Measurements from ENCODE around the gene EGFR. TPM values are rescaled to one million over a fixed set of nuclear protein-coding genes. Genes with fewer than 3 reads are reported as not detected.

The EGFR gene
- total RNA-seq, 1 donor from 2014 or later = 6.1 TPM

- H3K9me3 ChIP-seq (replicated peaks) = no peaks in the 10 kb centered on the region
- H3K36me3 ChIP-seq = no peaks in the 10 kb centered on the region
- no peak for DNase-seq
- no peaks in the 10 kb centered on the region for H3K4me1 ChIP-seq
- no peak overlapping the region for H3K27ac ChIP-seq (replicated peaks)
- intact Hi-C loops (cut with micrococcal nuclease) = no loop called here
- no peak for TF ChIP-seq CTCF (IDR thresholded peaks at IDR 0.05; ENCODE audit: borderline replicate concordance)
- peaks cover 13% of the 10 kb centered on the region for H3K27me3 ChIP-seq (ENCODE audit: low read depth)
- no peak overlapping the region for H3K4me3 ChIP-seq
These were observed 29.2 kb upstream of the EGFR start for GRCh38 chr7:54989453-54990225.

GRCh38 chr7:54991341-54991740 is 27.5 kb upstream of the EGFR start:
- Histone ChIP-seq H3K4me3 (no peak overlapping the region), H3K36me3 (no peaks in the 10 kb centered on the region), H3K27me3 (ENCODE audit: low read depth) (no peaks in the 10 kb centered on the region), H3K9me3 (replicated peaks) (no peaks in the 10 kb centered on the region), H3K27ac (replicated peaks) (no peak overlapping the region), H3K4me1 (no peaks in the 10 kb centered on the region)
- no peak for TF ChIP-seq CTCF (IDR thresholded peaks at IDR 0.05; ENCODE audit: borderline replicate concordance)
- DNase-seq = no peak
- intact Hi-C loops (cut with micrococcal nuclease) = no loop called here

- intact Hi-C loops (cut with micrococcal nuclease) = no loop called here
- no peak for TF ChIP-seq CTCF (IDR thresholded peaks at IDR 0.05; ENCODE audit: borderline replicate concordance)
- DNase-seq = no peak
These were observed 25.8 kb upstream of the EGFR start for GRCh38 chr7:54992871-54993475.

DNA sequence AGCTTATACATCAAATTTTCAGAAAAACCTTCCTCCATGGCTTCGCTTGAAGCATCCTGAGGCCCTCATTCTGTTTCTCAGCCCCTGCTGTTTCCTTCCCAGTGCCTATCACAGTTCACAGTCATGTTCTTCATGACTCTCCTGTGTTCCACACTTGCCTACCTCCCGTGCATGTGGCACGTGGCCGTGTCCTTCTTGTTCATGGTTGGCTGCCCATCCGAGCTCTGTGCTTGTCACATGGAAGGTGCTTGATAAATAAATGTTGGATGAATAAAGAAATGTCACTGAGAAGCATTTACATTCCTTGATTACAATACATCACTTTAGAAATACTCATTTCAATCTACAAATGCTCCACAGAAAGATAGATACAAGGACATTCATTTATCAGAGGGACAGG is 23.7 kb upstream of the EGFR start:
- intact Hi-C loops (cut with micrococcal nuclease) = no loop called here
- Histone ChIP-seq H3K4me1 (no peaks in the 10 kb centered on the region), H3K36me3 (no peaks in the 10 kb centered on the region), H3K27me3 (ENCODE audit: low read depth) (no peaks in the 10 kb centered on the region), H3K4me3 (no peak overlapping the region), H3K27ac (replicated peaks) (no peak overlapping the region), H3K9me3 (replicated peaks) (no peaks in the 10 kb centered on the region)
- no peak for DNase-seq
- no peak for TF ChIP-seq CTCF (IDR thresholded peaks at IDR 0.05; ENCODE audit: borderline replicate concordance)

More at GRCh38 chr7:54992871-54993475, 25.8 kb upstream of the EGFR start:
- Histone ChIP-seq H3K4me1 (no peaks in the 10 kb centered on the region), H3K36me3 (no peaks in the 10 kb centered on the region), H3K27me3 (ENCODE audit: low read depth) (no peaks in the 10 kb centered on the region), H3K9me3 (replicated peaks) (no peaks in the 10 kb centered on the region), H3K27ac (replicated peaks) (no peak overlapping the region), H3K4me3 (no peak overlapping the region)

GRCh38 chr7:54995610-54996363 is 23.0 kb upstream of the EGFR start:
- Histone ChIP-seq H3K4me3 (no peak overlapping the region), H3K9me3 (replicated peaks) (no peaks in the 10 kb centered on the region), H3K27me3 (ENCODE audit: low read depth) (no peaks in the 10 kb centered on the region), H3K36me3 (no peaks in the 10 kb centered on the region), H3K27ac (replicated peaks) (no peak overlapping the region), H3K4me1 (no peaks in the 10 kb centered on the region)
- intact Hi-C loops (cut with micrococcal nuclease) = no loop called here
- no peak for DNase-seq
- TF ChIP-seq CTCF (IDR thresholded peaks at IDR 0.05; ENCODE audit: borderline replicate concordance) = no peak

Data from left ventricle myocardium inferior (tissue), 1 donor.